ENCODE measurements around the gene ABHD17C. TPM values are rescaled to one million over a fixed set of nuclear protein-coding genes. Genes with fewer than 3 reads are reported as not detected.

The ABHD17C gene
- total RNA-seq, 1 donor from 2014 or later: 4.7 TPM

DNA sequence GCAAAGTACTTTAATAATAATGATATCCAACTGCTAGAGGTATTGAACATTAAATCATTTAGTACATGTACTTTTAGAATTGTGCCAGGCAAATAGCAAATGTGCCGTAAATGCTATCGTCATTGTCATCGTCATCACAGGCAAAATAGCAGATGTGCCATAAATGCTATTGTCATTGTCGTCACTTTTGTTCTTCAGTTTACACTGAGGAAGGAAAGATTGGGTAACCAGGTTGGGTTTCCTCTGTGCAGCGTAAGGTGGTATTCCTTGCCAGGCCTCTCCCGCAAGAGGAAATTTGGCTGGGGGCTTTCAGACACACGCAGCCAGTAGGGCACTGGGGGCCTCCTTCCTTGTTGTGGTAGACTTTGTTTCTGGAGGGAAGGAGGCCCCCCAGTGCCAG, 26.4 kb downstream of the ABHD17C start:
- no peak for DNase-seq (ENCODE audit: low spot score)
- Mint-ChIP-seq H3K4me1 (ENCODE audit: low read depth) (no peaks in the 10 kb centered on the region), H3K36me3 (ENCODE audit: low read depth) (no peaks in the 10 kb centered on the region), H3K9me3 (peaks cover 3% of the 10 kb centered on the region), H3K27ac (no peak overlapping the region), H3K27me3 (ENCODE audit: insufficient read depth) (no peaks in the 10 kb centered on the region), H3K4me3 (no peak overlapping the region)
- intact Hi-C loops (cut with micrococcal nuclease): no loop called here

DNA sequence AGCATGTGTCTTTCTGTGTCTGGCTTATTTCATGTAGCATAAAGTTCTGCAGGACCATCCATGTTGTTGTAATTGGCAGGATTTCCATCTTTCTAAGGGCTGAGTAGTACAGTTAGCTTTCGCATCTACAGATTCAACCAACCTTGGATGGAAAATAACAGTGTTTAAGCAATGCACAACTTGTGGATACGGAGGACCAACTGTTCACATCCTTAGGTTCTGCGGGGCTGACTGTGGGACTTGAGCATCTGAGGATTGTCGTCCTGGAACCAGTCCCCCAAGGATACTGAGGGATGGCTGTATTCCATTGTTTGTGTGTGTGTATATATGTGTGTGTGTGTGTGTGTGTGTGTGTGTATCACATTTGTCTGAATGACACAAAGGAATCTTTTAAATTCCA, 27.7 kb downstream of the ABHD17C start:
- intact Hi-C loops (cut with micrococcal nuclease): no loop called here
- Mint-ChIP-seq H3K4me3 (no peak overlapping the region), H3K4me1 (ENCODE audit: low read depth) (no peaks in the 10 kb centered on the region), H3K9me3 (peaks cover 3% of the 10 kb centered on the region), H3K27ac (no peak overlapping the region), H3K36me3 (ENCODE audit: low read depth) (no peaks in the 10 kb centered on the region), H3K27me3 (ENCODE audit: insufficient read depth) (no peaks in the 10 kb centered on the region)
- DNase-seq (ENCODE audit: low spot score): no peak

DNA sequence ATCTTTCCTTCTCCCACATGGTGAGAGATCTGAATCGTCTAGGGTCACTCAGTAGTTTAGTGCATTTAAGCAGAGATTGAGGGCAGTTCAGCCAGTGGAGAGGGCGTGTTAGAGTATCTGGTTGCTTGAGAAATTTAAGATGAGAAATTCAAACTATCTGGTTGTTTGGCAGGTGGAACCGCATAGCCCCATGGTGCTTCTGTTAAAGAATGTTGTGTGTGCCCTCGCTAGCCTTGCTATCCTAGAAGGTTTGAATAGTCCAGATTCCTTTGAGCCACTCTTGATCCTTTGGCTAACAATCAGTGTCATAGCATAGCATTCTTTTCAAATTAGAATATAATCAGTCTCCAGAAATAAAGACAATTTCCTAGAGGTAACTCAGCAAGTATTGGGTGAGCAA, 32.1 kb downstream of the ABHD17C start:
- Mint-ChIP-seq H3K36me3 (ENCODE audit: low read depth) (no peaks in the 10 kb centered on the region), H3K27me3 (ENCODE audit: insufficient read depth) (no peaks in the 10 kb centered on the region), H3K4me1 (ENCODE audit: low read depth) (no peaks in the 10 kb centered on the region), H3K27ac (no peak overlapping the region), H3K9me3 (peaks cover 3% of the 10 kb centered on the region), H3K4me3 (no peak overlapping the region)
- no peak for DNase-seq (ENCODE audit: low spot score)
- intact Hi-C loops (cut with micrococcal nuclease): no loop called here

DNA sequence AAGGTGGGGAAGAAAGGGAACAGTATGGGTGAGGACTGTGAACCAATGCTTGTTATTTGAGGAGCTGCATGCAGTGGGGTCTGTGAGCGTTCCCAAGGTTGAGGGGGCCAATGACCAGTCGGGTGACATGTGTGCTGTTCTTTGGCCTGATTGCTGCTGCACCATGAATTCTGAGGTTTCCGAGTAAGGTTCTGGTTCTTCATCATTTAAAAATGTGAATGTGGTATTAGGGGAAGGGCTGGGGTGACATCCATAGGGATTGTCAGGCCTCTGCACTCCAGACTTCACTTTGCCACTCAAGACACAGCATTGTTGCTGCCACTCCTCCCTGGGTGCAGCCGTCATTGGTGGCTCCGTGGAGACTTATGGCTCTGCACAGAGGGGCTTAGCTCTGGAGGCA, 32.5 kb downstream of the ABHD17C start:
- peaks cover 3% of the 10 kb centered on the region for H3K9me3 Mint-ChIP-seq
- no peak overlapping the region for H3K27ac Mint-ChIP-seq
- no peak overlapping the region for H3K4me3 Mint-ChIP-seq
- intact Hi-C loops (cut with micrococcal nuclease): no loop called here
- no peak for DNase-seq (ENCODE audit: low spot score)
- no peaks in the 10 kb centered on the region for H3K36me3 Mint-ChIP-seq (ENCODE audit: low read depth)
- no peaks in the 10 kb centered on the region for H3K27me3 Mint-ChIP-seq (ENCODE audit: insufficient read depth)
- H3K4me1 Mint-ChIP-seq (ENCODE audit: low read depth): no peaks in the 10 kb centered on the region

DNA sequence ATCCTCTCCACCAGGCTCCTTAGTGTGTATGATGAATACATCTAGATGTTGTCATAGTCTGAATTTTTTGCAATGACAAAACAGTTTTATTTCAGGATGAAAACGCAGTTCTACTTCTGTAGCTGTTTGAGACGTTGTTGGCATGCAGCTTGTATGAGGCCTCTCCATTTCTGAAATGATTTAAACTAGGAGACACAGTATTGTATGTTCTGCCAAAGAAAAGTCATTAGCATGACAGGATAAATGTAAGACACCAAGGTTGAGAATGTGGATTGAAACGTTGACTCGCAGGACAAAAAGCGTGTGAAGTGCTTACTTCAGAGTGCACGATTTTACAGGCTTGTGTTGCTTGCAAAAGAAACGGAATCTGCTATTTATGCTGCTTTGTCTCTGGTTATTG, 35.3 kb downstream of the ABHD17C start:
- H3K9me3 Mint-ChIP-seq: peaks cover 3% of the 10 kb centered on the region
- no peaks in the 10 kb centered on the region for H3K4me1 Mint-ChIP-seq (ENCODE audit: low read depth)
- DNase-seq (ENCODE audit: low spot score): no peak
- no peak overlapping the region for H3K27ac Mint-ChIP-seq
- intact Hi-C loops (cut with micrococcal nuclease): no loop called here
- no peak overlapping the region for H3K4me3 Mint-ChIP-seq
- no peaks in the 10 kb centered on the region for H3K36me3 Mint-ChIP-seq (ENCODE audit: low read depth)
- no peaks in the 10 kb centered on the region for H3K27me3 Mint-ChIP-seq (ENCODE audit: insufficient read depth)

DNA sequence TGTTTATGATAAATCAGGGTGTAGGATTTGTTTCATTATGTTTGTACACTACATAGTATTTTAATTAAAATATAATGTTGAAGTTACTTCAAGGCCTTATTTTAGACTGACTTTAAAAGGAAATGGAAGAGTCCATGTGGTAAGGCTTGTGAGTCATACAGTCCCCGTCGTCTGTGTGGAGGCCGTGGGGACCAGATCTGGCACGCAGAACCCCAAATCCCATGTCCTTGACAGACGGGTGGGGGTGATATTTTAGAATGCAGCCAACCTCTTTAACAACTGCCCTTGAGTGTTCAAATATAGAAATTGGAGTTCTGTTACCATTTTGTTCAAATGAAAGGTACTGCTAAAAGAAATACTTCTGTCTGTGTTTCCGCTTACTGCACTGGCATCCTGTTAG, 35.8 kb downstream of the ABHD17C start:
- Mint-ChIP-seq H3K4me3 (no peak overlapping the region), H3K9me3 (peaks cover 3% of the 10 kb centered on the region), H3K4me1 (ENCODE audit: low read depth) (no peaks in the 10 kb centered on the region), H3K36me3 (ENCODE audit: low read depth) (no peaks in the 10 kb centered on the region), H3K27ac (no peak overlapping the region), H3K27me3 (ENCODE audit: insufficient read depth) (no peaks in the 10 kb centered on the region)
- no peak for DNase-seq (ENCODE audit: low spot score)
- intact Hi-C loops (cut with micrococcal nuclease): no loop called here

DNA sequence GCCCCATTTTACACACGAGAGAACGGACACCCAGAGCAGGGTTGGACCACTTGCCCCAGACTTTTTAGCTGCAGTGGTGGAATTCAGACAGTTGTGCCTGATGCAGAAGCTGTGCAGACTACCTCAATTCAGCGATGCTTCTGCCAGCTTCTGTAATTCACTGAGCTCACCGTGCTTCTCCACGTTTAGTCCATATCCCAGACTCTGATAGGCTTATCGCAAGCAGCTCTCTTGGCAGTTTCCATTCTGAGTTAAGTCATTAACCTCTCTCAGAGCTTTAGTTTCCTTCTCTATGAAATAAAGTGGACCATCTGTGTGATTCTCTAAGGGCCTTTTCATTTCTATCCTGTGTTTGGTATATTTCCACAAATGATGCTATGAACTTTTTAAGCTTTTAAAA, 37.1 kb downstream of the ABHD17C start:
- Mint-ChIP-seq H3K9me3 (no peaks in the 10 kb centered on the region), H3K27me3 (ENCODE audit: insufficient read depth) (no peaks in the 10 kb centered on the region), H3K4me1 (ENCODE audit: low read depth) (no peaks in the 10 kb centered on the region), H3K4me3 (no peak overlapping the region), H3K27ac (no peak overlapping the region), H3K36me3 (ENCODE audit: low read depth) (no peaks in the 10 kb centered on the region)
- no peak for DNase-seq (ENCODE audit: low spot score)
- intact Hi-C loops (cut with micrococcal nuclease): no loop called here

DNA sequence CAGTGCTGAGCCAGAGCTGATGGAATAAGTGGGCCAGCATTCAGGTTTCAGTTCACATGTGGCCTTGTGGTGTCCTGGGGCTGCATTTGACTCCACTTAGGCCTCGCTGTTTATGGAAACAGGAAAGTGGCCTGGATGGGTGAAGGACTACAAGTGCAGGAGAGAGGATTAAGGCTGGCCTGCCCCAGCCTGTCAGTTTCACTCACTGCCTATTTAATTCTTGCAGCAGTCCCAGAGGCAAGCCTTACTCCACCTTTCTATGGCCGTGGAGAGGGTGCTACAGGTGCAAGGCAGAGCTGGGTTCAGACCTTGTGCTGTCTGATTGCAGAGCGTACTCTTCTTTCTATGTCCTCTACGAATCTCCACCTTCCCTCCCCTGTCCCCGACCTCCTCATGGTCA, 37.7 kb downstream of the ABHD17C start:
- Mint-ChIP-seq H3K9me3 (no peaks in the 10 kb centered on the region), H3K4me1 (ENCODE audit: low read depth) (no peaks in the 10 kb centered on the region), H3K27ac (no peak overlapping the region), H3K27me3 (ENCODE audit: insufficient read depth) (no peaks in the 10 kb centered on the region), H3K4me3 (no peak overlapping the region), H3K36me3 (ENCODE audit: low read depth) (no peaks in the 10 kb centered on the region)
- DNase-seq (ENCODE audit: low spot score): no peak
- intact Hi-C loops (cut with micrococcal nuclease): no loop called here

DNA sequence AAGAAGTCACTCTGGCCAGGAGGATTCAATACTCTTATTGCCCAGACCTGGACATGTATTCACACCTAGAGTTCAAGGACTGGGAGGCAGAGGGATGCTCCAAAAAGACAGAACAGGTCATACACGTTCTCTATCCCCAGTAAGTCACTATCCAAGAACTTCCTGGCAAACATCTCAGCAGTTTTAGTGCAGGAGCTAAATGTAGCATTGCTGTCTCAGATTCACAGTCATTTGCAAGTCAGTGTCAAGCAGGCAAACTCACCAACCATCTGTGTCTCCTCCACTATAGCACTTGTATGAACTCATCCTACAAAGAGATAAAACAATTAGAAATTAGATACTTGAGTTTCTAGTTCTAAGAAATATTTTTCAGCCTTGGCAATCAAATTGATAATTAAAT, 38.4 kb downstream of the ABHD17C start:
- H3K9me3 Mint-ChIP-seq: no peaks in the 10 kb centered on the region
- intact Hi-C loops (cut with micrococcal nuclease): no loop called here
- H3K36me3 Mint-ChIP-seq (ENCODE audit: low read depth): no peaks in the 10 kb centered on the region
- H3K4me1 Mint-ChIP-seq (ENCODE audit: low read depth): no peaks in the 10 kb centered on the region
- no peak overlapping the region for H3K27ac Mint-ChIP-seq
- H3K4me3 Mint-ChIP-seq: no peak overlapping the region
- no peak for DNase-seq (ENCODE audit: low spot score)
- no peaks in the 10 kb centered on the region for H3K27me3 Mint-ChIP-seq (ENCODE audit: insufficient read depth)

DNA sequence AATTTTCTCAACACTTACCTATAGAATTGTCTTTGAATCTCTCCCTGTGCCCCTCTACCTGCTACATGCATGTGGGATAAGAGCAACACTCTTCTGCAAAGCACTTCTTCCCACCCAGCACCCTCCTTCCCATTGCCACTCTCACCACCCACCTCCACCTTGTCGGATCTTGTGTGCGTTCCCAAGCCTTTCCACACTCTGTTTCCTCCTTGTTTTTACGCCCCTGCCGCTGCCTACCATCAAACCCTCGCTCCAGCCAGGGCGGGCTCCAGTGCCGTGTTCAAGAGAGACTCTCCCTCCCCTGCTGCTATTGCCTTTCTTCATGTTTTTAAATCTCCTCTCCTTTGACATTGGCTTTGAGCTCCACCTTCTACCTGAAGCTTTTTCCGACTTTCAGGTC, 40.2 kb downstream of the ABHD17C start:
- no peak for DNase-seq (ENCODE audit: low spot score)
- Mint-ChIP-seq H3K4me3 (no peak overlapping the region), H3K27me3 (ENCODE audit: insufficient read depth) (no peaks in the 10 kb centered on the region), H3K36me3 (ENCODE audit: low read depth) (no peaks in the 10 kb centered on the region), H3K27ac (no peak overlapping the region), H3K4me1 (ENCODE audit: low read depth) (no peaks in the 10 kb centered on the region), H3K9me3 (no peaks in the 10 kb centered on the region)
- intact Hi-C loops (cut with micrococcal nuclease): no loop called here

DNA sequence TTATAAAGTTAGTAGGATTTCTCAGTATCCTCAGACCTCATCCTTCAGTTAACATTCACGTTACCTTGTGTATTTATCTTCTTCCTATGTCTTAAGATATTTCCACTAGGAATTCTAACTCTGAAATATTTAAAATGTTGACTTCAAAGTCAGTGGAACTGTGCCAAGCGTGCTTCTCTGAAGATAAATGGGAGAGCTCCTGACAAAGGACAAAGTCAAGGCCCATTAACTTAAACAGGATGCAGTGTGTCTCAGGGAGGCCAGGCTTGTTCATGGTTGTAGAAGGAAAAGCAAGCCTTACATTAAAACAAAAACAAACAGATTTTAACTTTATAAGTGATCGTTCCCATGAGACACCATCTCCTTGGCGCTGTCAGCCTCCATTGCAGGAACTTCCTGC, 41.5 kb downstream of the ABHD17C start:
- no peaks in the 10 kb centered on the region for H3K36me3 Mint-ChIP-seq (ENCODE audit: low read depth)
- no peaks in the 10 kb centered on the region for H3K27me3 Mint-ChIP-seq (ENCODE audit: insufficient read depth)
- DNase-seq (ENCODE audit: low spot score): no peak
- intact Hi-C loops (cut with micrococcal nuclease): no loop called here
- H3K4me1 Mint-ChIP-seq (ENCODE audit: low read depth): no peaks in the 10 kb centered on the region
- no peak overlapping the region for H3K27ac Mint-ChIP-seq
- H3K9me3 Mint-ChIP-seq: no peaks in the 10 kb centered on the region
- H3K4me3 Mint-ChIP-seq: no peak overlapping the region

DNA sequence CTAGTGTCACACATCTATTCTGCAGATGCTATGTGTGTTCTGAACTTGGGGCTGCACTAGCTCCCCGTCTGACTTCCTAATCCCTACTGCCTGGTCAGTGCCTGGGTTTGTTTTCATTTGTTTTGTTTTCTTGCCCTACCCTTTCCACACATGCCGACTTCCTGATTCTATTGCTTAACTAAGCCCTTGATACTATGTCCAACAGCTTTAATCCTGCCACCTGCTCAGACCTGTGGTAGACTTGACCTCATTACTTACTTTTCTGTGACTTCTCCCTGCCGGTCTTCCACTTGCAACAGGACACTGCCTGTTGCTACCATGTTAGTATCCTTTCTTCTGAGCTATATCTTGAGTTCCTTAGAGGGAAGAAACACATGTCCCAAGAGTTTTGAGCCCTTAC, 44.8 kb downstream of the ABHD17C start:
- Mint-ChIP-seq H3K9me3 (no peaks in the 10 kb centered on the region), H3K4me1 (ENCODE audit: low read depth) (no peaks in the 10 kb centered on the region), H3K36me3 (ENCODE audit: low read depth) (no peaks in the 10 kb centered on the region), H3K27ac (no peak overlapping the region), H3K4me3 (no peak overlapping the region), H3K27me3 (ENCODE audit: insufficient read depth) (no peaks in the 10 kb centered on the region)
- DNase-seq (ENCODE audit: low spot score): no peak
- intact Hi-C loops (cut with micrococcal nuclease): no loop called here

DNA sequence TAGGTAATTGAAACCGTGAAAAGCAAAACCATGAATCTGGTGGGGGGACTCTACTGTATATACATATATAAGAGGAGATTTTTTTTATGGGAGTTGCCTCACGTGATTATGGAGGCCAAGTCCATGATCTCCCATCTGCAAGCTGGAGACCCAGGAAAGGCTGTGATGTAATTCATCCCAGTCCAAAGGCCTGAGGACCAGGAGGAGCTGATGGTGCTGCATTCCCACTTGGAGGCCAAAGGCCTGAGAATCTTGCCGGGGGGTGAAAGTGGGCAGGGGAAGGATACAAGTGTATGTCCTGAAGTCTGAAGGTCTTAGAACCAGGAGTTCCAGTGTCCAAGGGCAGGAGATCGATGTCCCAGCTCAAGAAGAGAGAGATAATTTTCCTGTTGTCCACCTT, 47.0 kb downstream of the ABHD17C start:
- intact Hi-C loops (cut with micrococcal nuclease): no loop called here
- Mint-ChIP-seq H3K9me3 (peaks cover 4% of the 10 kb centered on the region), H3K4me1 (ENCODE audit: low read depth) (no peaks in the 10 kb centered on the region), H3K36me3 (ENCODE audit: low read depth) (peaks cover 2% of the 10 kb centered on the region), H3K27ac (no peak overlapping the region), H3K4me3 (no peak overlapping the region), H3K27me3 (ENCODE audit: insufficient read depth) (no peaks in the 10 kb centered on the region)
- no peak for DNase-seq (ENCODE audit: low spot score)

DNA sequence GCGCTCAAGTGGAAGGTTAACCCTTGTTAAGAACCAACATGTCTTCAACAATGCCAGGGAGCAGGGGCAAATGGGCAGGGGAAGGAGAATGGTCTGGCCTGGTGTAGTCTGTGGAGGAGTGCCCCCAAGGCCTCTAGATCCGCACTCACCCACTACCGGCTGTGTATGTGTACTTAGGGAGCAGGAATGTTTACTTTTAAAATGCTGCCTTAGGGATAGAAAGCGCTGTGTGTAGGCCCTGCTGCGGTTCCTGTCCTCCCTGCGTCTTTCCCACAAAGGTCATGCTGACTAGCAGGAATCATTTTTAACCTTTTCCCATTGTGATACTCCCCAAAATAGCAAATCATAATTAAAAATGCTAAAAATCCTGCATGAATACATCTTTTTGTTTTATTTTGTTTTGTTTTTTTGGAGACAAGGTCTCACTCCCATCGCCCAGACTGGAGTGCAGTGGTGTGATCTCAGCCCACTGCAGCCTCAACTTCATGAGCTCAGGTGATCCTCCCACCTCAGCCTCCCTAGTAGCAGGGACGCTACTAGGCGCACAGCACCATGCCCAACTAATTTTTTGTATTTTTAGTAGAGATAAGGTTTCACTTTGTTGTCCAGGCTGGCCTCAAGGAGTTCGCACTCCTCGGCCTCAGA, 48.2 kb downstream of the ABHD17C start:
- no peak for DNase-seq (ENCODE audit: low spot score)
- Mint-ChIP-seq H3K27ac (no peak overlapping the region), H3K36me3 (ENCODE audit: low read depth) (peaks cover 2% of the 10 kb centered on the region), H3K27me3 (ENCODE audit: insufficient read depth) (no peaks in the 10 kb centered on the region), H3K4me1 (ENCODE audit: low read depth) (no peaks in the 10 kb centered on the region), H3K9me3 (peaks cover 4% of the 10 kb centered on the region), H3K4me3 (no peak overlapping the region)
- intact Hi-C loops (cut with micrococcal nuclease): no loop called here
